ENCODE results near the gene FHIT.
"Not testable (repeated sequence)": the region's sequence is repeated elsewhere in the genome, so short reads cannot be mapped to it uniquely, and the experiment has no call there.

FHIT gene

DNA sequence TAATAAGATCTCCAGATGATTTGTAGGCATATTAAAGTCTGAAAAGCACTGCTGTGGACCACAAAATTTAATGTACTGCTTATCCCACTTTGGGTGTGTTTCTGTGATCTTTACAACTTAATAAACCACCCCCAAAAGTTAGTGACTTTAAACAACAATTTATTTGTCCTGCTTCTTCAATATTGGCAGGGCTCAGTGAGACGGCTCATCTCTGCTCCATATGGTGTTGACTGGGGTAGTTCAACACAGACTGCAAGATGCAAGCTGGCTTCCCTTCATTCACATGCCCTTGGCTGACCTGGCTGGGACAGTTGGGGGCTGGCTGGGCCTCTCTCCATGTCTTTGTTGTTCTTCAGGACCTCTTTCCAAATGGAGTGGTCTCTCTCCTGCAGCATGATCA is 337.8 kb downstream of the FHIT start:
- no peak for DNase-seq

DNA sequence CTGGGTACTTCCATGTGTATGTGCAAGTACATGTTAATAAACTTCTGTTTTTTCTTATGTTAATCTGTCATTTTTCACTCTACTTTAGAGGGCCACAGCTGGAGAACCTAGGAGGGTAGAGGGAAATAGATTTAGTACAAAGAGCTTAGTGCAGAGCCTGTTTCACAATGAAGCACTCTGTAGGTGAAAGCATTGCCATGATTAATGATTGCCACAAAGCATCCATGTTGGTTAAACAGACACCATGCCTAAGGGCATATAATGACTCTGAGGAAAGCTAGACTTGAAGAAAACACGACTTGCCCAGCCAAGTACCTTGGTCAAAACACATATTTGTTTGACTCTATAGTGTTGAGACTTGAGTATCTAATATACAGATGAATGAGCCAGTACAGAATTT is 338.4 kb downstream of the FHIT start:
- no peak for DNase-seq

DNA sequence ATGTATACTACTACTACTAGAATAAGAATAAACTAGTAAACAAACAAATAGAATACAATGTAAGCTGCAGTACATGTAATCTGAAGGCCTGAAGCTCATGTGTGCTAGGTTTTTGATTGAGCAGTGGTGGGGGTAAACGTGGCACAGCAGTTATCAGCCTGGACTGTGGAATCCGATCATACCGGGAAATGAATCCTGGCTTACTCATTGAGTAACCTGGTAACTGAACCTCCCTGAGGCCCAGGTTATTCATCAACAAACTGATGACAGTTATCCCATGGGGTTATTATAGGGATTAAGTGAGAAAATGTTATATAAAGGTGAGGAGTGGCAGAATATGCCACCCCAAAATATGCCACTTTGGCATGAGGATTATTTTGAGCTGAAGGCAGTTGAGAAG is 339.1 kb downstream of the FHIT start:
- DNase-seq: no peak

DNA sequence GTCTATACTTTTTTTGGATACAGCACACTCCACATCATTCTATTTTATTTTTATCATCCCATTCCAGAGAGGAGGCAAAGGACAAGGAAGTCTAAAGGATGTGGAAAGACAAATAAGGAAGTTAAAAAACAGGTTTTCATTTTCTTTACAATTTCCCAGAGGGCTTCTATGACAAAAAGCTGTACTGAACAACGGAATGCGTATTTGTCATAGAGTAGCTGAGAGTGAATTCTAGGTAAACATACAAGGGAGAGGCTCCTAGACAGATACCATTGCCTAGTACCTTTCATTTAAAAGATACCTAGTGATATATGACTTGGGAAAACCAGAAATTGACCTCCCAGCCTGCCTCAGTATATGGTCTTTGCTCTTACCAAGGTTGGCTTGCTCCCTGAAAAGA is 341.7 kb downstream of the FHIT start:
- no peak for DNase-seq

DNA sequence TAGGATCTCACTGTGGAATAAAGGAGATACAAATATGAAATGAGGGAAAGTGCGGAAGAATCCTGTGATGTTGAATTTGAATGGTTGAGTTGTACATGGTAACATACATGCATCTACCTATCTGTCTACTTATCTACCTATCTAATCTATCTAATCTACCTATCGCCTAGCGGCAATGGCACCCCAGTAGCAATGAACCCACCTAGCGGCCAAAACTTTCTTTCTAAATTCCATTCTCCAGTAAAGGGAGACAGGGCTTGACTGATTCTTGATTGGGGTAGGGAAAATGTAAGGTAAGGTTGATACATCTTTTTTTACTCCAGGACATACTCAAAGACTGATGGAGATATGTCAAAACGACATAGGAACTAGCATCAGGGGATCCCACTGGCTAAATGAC is 345.0 kb downstream of the FHIT start:
- DNase-seq: no peak

DNA sequence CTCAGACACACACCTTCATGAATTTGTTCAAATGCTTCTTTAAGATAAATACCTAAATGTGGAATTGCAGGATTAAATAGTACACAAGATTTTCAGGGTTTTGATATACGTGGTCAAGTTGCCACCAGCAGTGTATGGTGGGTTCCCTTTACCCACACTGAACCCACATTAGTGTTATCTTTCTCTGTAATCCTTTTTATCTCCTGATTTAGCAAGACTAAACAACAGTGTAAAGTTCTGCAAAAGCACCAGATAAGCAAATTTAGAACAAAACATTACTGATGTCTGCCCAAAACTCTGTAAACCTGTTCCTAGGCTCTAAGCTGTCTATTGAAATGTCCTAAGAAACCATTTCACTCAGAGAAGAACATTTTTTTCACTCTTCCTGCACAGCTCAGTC is 352.9 kb downstream of the FHIT start:
- no peak for DNase-seq

DNA sequence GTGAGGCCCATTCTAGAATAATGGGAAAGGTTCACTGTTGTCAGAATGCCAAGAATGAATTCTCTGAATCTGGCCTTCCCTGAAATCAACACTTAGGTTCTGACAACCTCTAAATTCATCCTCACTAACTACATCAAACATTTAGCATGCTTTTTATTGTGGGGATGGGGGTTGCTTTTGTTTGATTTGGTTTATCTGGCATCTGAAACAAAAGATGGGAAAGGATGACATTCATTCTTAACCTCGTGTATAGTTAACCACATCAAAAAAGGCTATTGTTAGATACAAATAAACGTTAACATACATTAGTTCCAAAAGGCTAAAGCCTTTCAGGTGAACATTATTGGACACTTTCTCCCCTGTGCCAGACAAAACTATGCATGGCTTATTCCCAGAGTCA is 357.3 kb downstream of the FHIT start:
- DNase-seq: no peak

DNA sequence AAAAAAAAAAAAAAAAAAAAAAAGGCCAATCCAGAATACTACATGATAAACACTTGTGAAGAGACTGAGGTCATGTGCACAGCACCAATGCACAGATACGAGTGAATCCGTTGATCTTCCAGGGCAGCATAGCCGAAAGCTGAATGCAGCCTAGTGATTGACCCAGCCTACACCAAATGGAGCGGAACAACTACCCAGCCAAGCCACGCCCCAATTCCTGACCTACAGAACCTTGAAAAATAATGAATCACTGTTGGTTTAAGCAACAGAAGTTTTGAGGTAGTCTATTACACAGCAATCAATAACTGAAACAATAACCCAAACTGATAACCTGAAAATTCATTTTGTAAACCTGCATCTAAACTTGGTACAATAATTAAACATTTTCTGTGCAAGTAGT is 361.0 kb downstream of the FHIT start:
- no peak for DNase-seq

DNA sequence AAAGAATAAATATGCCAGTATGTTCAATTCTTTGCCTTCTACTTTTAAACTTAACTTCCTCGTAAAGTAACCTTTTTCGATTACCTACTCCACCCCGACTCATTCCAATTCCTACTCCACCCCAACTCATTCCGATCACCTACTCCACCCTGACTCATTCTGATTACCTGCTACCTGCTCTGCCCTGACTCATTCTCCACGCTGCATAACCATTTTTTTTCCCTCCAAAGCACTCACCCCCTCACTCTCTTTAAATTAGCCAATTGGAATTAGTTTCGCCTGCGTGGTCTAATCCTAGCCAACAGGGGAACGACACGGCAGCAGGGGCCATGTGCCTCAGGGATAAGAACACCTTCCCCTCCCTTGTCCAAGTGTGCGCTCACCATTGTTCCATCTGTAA is 362.3 kb downstream of the FHIT start:
- DNase-seq: not testable (repeated sequence)

DNA sequence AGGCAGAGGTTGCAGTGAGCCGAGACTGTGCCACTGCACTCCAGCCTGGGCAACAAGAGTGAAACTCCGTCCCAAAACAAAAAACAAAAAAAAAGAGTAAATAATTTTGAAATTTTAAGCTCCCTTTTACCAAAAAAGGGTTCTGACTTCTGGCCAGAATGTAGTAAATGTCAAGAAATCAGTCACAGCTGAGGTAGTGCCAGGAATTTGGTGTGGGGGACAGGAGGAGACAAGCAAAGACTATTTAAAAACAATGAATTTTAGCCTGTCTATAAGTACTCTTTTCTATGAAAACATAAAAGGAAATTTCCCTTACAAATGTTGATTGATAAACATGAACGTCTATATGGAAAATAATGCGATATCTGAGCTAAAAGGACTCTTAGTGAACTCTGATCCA is 363.7 kb downstream of the FHIT start:
- no peak for DNase-seq

DNA sequence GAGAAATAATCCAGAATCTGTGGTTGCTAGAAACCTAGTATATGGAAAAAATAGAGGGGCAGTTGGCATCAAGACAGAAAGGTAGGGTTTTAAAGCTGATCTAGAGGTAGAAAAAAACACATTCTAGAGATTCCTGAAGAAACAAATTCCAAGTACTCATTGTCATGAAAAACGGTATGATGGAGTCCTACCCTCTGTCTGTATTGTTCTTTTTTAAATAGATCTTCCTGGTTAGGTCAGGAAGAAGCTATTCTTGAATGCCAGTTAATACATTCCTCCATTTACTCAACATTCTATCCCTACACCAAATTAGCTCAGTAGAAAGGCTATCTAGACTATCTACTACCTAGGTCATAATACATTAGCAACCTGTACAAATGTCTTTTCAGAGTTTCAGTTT is 364.7 kb downstream of the FHIT start:
- no peak for DNase-seq

DNA sequence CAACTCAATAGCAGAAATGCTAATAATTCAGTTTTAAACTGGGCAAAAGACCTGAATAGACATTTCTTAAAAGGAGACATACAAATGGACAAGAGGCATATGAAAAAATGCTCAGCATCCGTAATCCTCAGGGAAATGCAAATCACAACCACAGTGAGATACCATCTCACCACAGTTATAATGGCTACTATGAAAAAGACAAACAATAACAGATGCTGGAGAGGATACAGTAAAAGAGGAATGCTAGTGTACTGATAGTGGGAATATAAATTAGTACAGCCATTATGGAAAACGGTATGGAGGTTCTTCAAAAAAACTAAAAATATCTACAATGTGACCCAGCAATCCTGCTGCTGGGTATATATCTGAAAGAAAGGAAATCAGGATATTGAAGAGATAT is 367.2 kb downstream of the FHIT start:
- DNase-seq: no peak

DNA sequence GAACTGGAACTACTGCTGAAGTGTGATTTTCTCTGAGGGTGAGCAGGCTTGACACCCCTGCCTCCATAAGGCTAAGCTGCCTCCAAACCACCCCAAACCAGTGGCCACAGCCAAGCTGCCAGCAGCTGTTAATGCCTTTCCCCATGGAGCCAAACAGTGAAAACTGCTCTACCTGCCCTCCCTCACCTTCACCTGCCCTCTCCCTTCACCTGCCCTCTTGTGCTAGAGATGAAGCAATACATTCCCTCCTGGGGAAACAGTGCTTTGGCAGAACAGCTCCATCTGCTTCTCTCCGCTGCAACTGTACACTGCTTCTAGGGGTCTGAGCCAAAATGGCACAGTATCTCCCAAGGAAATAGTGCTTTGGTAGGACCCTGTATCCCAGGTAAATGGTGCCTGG is 374.1 kb downstream of the FHIT start:
- no peak for DNase-seq

DNA sequence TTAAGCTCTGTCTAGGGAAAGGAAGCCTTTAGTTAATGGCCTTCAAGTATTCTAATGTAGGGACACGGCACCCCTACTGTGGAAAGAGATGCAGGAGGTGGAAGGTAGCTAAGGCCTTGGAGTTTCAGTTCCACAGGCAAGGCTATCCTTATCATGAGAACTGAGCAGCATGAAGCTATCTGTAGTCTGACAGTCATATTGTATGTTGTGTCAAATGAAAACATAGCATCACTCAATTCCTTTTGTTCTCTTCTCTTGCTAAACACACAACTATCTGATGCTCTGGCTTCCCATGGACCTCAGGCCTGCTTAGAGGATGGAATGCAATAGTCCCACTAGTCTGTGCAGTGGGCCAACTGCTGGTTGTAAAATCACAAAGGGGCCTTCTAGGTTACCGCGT is 380.9 kb downstream of the FHIT start:
- no peak for DNase-seq

DNA sequence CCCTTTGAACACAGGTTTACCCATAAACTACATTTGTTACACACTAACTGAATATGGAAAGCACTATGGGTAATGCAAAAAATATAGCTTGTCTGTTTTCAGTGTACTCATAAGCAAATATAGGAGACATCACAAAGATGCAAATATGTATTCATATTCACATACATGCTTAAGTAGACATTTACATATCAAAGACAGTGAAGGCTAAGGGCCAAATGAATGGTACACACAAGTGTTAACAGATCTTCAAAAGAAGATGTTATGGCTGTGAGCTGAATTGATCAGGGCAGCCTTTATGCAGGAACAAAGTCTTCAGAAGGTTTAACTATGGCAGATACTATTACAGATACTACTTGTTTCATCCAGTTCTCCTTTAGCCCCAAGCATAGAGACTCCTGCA is 384.1 kb downstream of the FHIT start:
- no peak for DNase-seq

DNA sequence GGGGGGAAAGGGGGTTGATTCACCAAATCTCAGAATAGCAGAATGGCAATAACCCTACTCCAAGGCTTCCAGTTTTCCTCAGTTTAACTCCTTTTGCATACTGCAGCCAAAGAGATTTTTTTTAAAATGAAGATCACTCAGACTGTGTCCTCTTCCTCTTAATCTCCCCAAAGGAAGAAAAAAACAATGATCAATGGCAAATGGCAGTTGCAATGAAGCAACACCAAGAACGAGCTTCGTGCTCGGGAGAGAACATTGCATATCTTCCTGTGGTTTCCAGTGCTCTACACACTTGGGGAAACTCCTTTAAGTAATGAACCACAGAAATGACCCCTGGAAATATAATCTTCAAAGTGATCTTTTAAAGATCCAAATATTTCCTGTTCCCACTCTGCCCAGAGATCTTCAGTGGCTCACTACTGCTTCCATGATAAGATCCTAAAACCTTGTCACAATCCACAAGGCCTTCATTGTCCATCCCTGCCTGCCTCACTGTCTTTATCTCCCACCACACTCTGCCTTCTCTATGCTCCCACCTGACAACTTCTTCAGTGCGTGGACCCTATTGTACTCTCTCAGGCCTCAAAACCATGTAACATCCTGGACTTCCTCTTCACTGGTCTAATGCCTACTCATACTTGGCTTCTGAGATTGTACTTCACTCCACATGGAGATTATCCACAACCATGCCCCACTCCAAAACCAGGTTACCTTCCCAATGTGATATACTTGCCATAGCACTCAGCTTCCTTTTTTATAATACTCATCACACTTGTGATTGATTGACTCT is 394.8 kb downstream of the FHIT start:
- DNase-seq: no peak

DNA sequence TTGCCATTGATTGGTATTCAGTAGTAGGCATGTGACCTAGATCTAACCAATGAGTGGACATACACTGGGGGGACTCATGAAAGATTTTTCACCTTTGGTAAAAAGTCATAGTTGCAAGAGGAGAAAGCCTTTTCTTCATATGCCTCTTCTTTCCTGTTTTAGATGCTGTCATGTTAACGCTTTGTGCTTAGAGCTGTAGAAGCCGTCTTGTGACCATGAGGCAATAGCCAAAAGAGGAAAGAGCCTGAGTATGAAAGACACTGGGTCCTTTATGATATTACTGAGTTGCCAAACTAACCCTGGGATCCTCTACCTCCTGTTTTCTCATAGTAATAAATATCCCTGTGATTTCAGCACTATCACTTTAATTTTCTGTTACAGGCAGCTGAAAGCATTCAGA is 396.0 kb downstream of the FHIT start:
- no peak for DNase-seq

DNA sequence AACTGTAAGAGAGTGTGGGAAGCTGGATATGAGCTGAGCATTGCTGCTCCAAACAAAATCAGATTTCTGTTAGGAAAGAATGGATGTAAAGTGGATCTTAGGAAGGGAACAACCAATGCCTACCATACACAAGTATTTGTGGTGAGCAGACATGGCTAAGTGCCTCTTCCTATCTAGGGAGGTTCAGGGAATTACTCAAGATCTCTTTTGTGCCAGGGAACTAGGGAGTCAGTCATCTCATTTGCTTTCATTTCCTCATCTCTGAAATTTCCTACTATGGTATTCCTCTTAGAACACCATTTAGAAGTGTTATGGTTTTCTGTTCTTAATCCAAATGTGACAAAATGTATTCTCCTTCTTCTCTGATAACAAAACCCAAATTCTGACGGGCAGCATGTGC is 396.5 kb downstream of the FHIT start:
- no peak for DNase-seq

DNA sequence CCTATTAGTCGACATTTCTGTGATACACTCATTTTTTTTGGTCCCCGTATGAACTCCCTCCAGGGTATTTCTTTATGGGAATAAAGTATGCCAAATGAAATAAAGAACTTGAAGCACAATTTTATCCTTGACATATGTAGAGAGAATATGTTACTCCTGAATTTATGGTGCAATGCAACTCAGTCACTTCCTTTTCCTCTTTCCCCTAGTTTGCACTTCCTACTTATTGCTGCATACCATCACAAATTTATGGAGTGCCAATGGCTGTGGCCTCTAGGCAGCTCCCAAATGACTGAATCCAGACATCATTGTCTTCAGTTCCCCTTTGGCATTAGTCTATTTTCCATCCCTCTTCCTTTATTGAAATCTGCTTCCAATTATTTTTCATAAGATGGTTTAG is 403.5 kb downstream of the FHIT start:
- DNase-seq: no peak

DNA sequence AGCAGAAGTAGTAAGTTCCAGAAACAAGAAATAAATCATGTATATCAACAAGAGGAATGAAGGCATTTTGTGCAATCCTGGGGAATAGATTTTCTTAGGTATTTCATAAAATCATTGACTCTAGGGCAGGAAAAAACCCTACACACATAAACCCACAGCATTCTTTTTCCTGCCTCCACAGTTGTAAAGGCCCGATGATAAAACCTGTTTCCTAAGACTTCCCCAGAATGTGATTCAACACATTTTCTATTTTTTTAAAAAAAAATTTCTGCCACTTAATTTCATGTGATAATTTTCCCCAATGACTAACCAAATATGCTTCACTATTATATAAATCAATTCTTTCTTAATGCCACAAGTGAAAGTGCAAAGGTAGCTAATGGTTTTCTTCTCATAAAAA is 407.0 kb downstream of the FHIT start:
- no peak for DNase-seq

DNA sequence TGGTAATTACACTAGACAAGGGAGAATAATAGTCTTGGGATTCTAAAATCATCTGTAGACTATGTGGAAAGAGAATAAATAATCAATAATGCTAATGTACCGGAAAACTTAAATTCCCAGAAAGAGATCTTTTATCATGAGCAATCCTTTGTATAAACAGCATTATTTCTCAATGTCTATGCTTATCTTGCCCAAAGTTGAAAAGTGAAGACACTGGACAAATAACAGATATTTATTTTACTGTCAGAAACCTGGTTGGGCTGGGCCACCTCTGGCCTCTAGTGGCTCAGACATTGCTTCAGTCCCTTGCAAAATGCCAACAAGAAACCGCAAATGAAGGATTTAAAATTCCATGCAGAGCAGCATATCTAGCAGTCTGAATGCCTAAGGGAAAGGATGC is 409.9 kb downstream of the FHIT start:
- DNase-seq: no peak

DNA sequence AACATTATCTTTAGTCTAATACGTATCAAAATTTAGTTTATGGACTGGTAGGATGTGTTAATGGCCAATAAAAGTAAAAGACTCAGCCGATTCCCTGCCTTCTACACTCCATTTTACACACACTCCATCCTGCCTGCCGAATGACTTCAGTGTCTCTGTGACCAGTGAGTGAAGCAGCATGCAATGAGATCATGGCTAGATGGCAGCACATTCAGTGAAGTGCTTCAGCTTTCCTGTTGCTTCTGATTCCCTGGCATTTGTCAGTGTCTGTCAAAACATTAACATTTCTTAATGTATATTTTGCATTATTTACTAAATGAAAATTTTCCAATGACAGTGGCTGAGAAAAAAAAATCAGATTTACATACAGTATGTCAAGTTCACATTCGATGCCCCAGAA is 412.0 kb downstream of the FHIT start:
- no peak for DNase-seq

DNA sequence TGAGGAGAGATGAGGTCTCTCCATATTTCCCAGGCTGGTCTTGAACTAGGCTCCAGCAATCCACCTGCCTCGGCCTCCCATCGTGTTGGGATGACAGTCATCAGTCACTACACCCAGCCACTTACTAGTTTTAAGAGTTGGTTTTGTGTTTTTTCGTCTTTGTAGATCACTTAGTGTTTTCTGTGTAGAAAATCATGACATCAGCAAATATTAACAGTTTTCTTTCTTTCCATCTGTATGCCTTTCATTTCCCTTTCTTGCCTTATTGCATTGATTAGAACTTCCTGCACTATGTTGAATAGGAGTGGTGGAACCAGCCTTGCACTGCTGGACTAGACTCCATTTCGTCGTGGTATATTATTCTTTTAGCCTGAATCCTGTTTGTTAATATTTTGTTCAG is 415.5 kb downstream of the FHIT start:
- DNase-seq: no peak

DNA sequence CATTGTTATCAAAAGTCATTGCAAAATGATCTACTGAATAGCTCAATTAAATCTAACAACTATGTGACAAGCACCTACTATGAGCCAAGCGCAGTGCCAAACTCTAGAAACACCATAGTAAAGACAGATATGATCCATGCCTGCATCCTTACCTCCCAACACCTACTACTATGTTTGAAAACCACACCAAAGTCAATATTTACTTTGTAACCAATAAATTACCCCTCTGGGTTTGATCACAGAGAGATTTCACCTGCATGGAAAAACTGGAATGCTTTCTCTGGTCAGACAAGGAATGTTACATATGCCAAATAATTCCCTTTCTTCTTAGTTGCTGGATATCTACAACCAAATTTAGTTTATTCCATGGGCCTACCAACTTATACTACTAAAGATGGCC is 422.2 kb downstream of the FHIT start:
- no peak for DNase-seq

DNA sequence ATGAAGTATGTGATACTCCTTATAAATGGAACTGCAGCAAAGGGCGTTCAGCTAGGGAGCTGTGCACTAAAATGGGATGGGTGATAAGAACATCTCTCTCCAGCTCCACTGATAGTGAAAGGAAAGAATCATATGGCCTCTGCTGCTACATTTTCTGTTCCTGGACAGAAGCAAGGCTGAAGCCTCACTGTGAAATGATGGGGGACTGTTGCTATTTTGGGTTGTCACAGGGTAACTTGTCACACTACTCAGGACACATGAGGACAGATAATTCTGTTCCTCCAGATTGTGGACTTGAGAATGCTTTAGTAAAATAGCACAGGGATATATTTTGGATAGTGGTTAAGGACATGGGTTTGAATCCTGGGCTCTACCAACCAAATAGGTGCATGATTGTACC is 423.6 kb downstream of the FHIT start:
- DNase-seq: no peak

DNA sequence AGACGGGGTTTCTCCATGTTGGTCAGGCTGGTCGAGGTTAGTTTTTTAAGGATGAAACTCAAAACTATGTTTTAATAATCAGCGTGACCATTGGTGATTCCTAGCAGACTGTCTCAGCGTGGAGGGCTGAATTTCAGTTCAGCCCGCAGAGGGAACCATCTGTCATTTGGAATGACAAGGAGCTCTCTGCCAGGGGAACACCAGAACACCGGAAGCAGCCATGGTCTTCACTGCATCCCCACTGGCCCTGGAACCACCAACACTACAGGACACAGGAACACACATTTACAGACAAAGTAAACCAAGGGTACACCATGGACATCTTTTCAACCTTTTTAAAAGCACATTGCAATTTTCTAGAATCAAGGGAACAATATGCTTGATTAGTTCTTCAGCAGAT is 424.7 kb downstream of the FHIT start:
- no peak for DNase-seq

All from activated CD8-positive, alpha-beta memory T cell treated with anti-CD3 and anti-CD28 coated beads, Interleukin-2, amount 50 U/mL, for 4 hours (primary cell).